Neural cell (in vitro differentiated cells): ENCODE data around the gene ZNF613. TPM values are rescaled to one million over a fixed set of nuclear protein-coding genes. Genes with fewer than 3 reads are reported as not detected.

Experiments
- H2AFZ ChIP-seq: fragments of 200-600, 300-800 bp; sonication (generic), shearing (Covaris generic); 2 replicates; pipeline ENCODE4 v1.6.0; 2014; ENCODE audit warnings: low read depth, mild to moderate bottlenecking, antibody characterized with exemption, low read length, moderate library complexity
- H3F3A ChIP-seq: fragments of 200-600 bp; shearing (Covaris generic); 2 replicates; pipeline ENCODE4 v1.6.1; 2016; ENCODE audit warnings: mild to moderate bottlenecking, moderate library complexity, mixed read lengths, antibody characterized with exemption, low read length; ENCODE audit not compliant: insufficient read depth, poor library complexity, severe bottlenecking
- H3K27ac ChIP-seq: fragments of 200-600, 300-800 bp; sonication (generic), shearing (Covaris generic); 2 replicates; pipeline ENCODE4 v1.5.1; 2014; ENCODE audit warnings: mild to moderate bottlenecking, low read length, moderate library complexity
- H3K27me3 ChIP-seq: fragments of 300-800, 200-600 bp; sonication (generic), shearing (Covaris generic); 2 replicates; pipeline ENCODE4 v1.6.0; 2014; ENCODE audit warnings: mild to moderate bottlenecking, low read depth, low read length, moderate library complexity; ENCODE audit not compliant: insufficient read depth
- H3K36me3 ChIP-seq: fragments of 300-800, 200-600 bp; sonication (generic), shearing (Covaris generic); 2 replicates; pipeline ENCODE4 v1.5.1; 2014; ENCODE audit warnings: mild to moderate bottlenecking, antibody characterized with exemption, low read length, moderate library complexity; ENCODE audit not compliant: insufficient read depth
- H3K4me2 ChIP-seq: fragments of 300-800, 200-600 bp; sonication (generic), shearing (Covaris generic); 2 replicates; pipeline ENCODE4 v1.6.0; 2014; ENCODE audit warnings: mild to moderate bottlenecking, low read length
- H3K4me3 ChIP-seq: fragments of 300-800, 200-600 bp; sonication (generic), shearing (Covaris generic); 2 replicates; pipeline ENCODE4 v1.5.1; 2014; ENCODE audit warnings: mild to moderate bottlenecking, low read length, moderate library complexity
- H3K79me2 ChIP-seq: fragments of 200-600 bp; shearing (Covaris generic); replicated peaks from 2 replicates; pipeline ENCODE4 v1.6.0; 2014; ENCODE audit warnings: mild to moderate bottlenecking, low read length, moderate library complexity; ENCODE audit not compliant: insufficient read depth
- H3K9ac ChIP-seq: fragments of 300-800, 200-600 bp; sonication (generic), shearing (Covaris generic); 2 replicates; pipeline ENCODE4 v1.6.1; 2016; ENCODE audit warnings: mild to moderate bottlenecking, low read length, mixed read lengths
- H3K9me2 ChIP-seq: fragments of 200-600 bp; shearing (Covaris generic); 2 replicates; pipeline ENCODE4 v1.6.1; 2016; ENCODE audit warnings: mild to moderate bottlenecking, low read length, mixed read lengths; ENCODE audit not compliant: insufficient read depth
- H3K9me3 ChIP-seq: fragments of 200-600, 300-800 bp; sonication (generic), shearing (Covaris generic); 2 replicates; pipeline ENCODE4 v1.6.1; 2016; ENCODE audit warnings: mild to moderate bottlenecking, mixed run types, low read length, moderate library complexity, mixed read lengths
- H4K20me1 ChIP-seq: fragments of 200-600 bp; shearing (Covaris generic); 2 replicates; pipeline ENCODE4 v1.6.1; 2016; ENCODE audit warnings: mild to moderate bottlenecking, mixed run types; ENCODE audit not compliant: insufficient read depth
- CTCF ChIP-seq: fragments of 450-650 bp; IDR thresholded peaks from 2 replicates; pipeline ENCODE4 v1.5.1; 2014; ENCODE audit warnings: antibody characterized with exemption, mild to moderate bottlenecking, moderate library complexity; ENCODE audit not compliant: poor library complexity, severe bottlenecking
- EP300 ChIP-seq: fragments of 450-650 bp; conservative IDR thresholded peaks from 2 replicates; pipeline ENCODE4 v1.6.1; 2014; ENCODE audit warnings: antibody characterized with exemption, mild to moderate bottlenecking, moderate library complexity; ENCODE audit not compliant: poor library complexity, severe bottlenecking
- EZH2 ChIP-seq: fragments of 200-600, 300-800 bp; shearing (Covaris generic), sonication (generic); IDR thresholded peaks from 2 replicates; pipeline ENCODE4 v1.6.1; 2014; ENCODE audit warnings: antibody characterized with exemption, low read length, borderline replicate concordance, mild to moderate bottlenecking; ENCODE audit not compliant: insufficient read depth, poor library complexity, severe bottlenecking
- MXI1 ChIP-seq: fragments of 450-650 bp; conservative IDR thresholded peaks from 2 replicates; pipeline ENCODE4 v1.6.1; 2014; ENCODE audit warnings: antibody characterized with exemption, mild to moderate bottlenecking; ENCODE audit not compliant: poor library complexity, severe bottlenecking
- POLR2AphosphoS5 ChIP-seq: IDR thresholded peaks from 2 replicates; pipeline ENCODE4 v1.6.1; 2012
- RAD21 ChIP-seq: fragments of 450-650 bp; conservative IDR thresholded peaks from 2 replicates; pipeline ENCODE4 v1.6.1; 2014; ENCODE audit warnings: antibody characterized with exemption, mild to moderate bottlenecking, moderate library complexity
- REST ChIP-seq: IDR thresholded peaks from 2 replicates; pipeline ENCODE4 v1.6.1; 2012; ENCODE audit warnings: borderline replicate concordance
- SMC3 ChIP-seq: fragments of 450-650 bp; conservative IDR thresholded peaks from 2 replicates; pipeline ENCODE4 v1.6.1; 2014; ENCODE audit warnings: antibody characterized with exemption, mild to moderate bottlenecking, moderate library complexity; ENCODE audit not compliant: poor library complexity
- TAF1 ChIP-seq: IDR thresholded peaks from 2 replicates; pipeline ENCODE4 v1.6.1; 2012; ENCODE audit warnings: low read depth
- polyA minus RNA-seq: library from RNA; depleted of rRNA, polyadenylated mRNA; stranded (reverse); fragments of >200 nt; gene quantifications from 2 replicates; pipeline ENCODE4 v1.2.3, GENCODE V29; 2014
- polyA plus RNA-seq: library from polyadenylated mRNA; depleted of rRNA; stranded (reverse); fragments of >200 nt; gene quantifications from 2 replicates; pipeline ENCODE4 v1.2.3, GENCODE V29; 2014

ZNF613 gene
- polyA plus RNA-seq, result 9.0 and 10.9 TPM in 2 replicates
- 20.7 and 22.7 TPM in 2 replicates for polyA minus RNA-seq

GRCh38 chr19:51926784-51927741, at the start of gene ZNF613:
TSS of gene ZNF613 (plus strand) at chr19:51927472. CDS start at chr19:51936221, 8,749 bp downstream.
- no peaks in the 10 kb centered on the region for H3K27me3 ChIP-seq
- no peaks in the 10 kb centered on the region for H3K9me2 ChIP-seq
- peak within 1 kb of the TSS; percentile 96 for H2AFZ ChIP-seq
- peaks cover 5% of the 10 kb centered on the region for H3K9me3 ChIP-seq
- no peaks in the 10 kb centered on the region for H4K20me1 ChIP-seq
- H3K79me2 ChIP-seq, result peaks cover 8% of the 10 kb centered on the region
- TF ChIP-seq CTCF (peak; percentile 69), MXI1 (peak; percentile 56), EZH2 (no peak), TAF1 (peak; percentile 91), RAD21 (no peak), EP300 (peak; percentile 11), POLR2AphosphoS5 (peak; percentile 46), REST (peak; percentile 88), SMC3 (peak; percentile 22)
- H3F3A ChIP-seq, result no peaks in the 10 kb centered on the region
- peak within 1 kb of the TSS; percentile 72 for H3K4me3 ChIP-seq
- peak within 1 kb of the TSS; percentile 98 for H3K27ac ChIP-seq
- H3K4me2 ChIP-seq, result peak within 1 kb of the TSS; percentile 52
- H3K36me3 ChIP-seq, result no peaks in the 10 kb centered on the region
- H3K9ac ChIP-seq, result peak within 1 kb of the TSS; percentile 91

- H4K20me1 ChIP-seq, result no peaks in the 10 kb centered on the region
- no peak overlapping the region for H2AFZ ChIP-seq
- no peak overlapping the region for H3K27ac ChIP-seq
- H3K9ac ChIP-seq, result no peak overlapping the region
- no peaks in the 10 kb centered on the region for H3K79me2 ChIP-seq
- TF ChIP-seq CTCF, result no peak
- no peak for TF ChIP-seq SMC3
- no peak for TF ChIP-seq RAD21
- no peak for TF ChIP-seq EP300
- no peak for TF ChIP-seq REST
- no peak for TF ChIP-seq POLR2AphosphoS5
- no peak for TF ChIP-seq EZH2
- TF ChIP-seq TAF1, result no peak
- no peak for TF ChIP-seq MXI1
- H3F3A ChIP-seq, result no peaks in the 10 kb centered on the region
- no peak overlapping the region for H3K4me2 ChIP-seq
- H3K9me3 ChIP-seq, result no peaks in the 10 kb centered on the region
- H3K9me2 ChIP-seq, result no peaks in the 10 kb centered on the region
- H3K4me3 ChIP-seq, result no peak overlapping the region
- H3K36me3 ChIP-seq, result peaks cover 4% of the 10 kb centered on the region
- H3K27me3 ChIP-seq, result no peaks in the 10 kb centered on the region
These were observed 44.8 kb upstream of the ZNF613 start for GRCh38 chr19:51882518-51882917.
